ENCODE results near the gene PLAC8L1.
"Not testable (repeated sequence)": the region's sequence is repeated elsewhere in the genome, so short reads cannot be mapped to it uniquely, and the experiment has no call there.

PLAC8L1 gene

GRCh38 chr5:146105477-146105876 is at the start of gene PLAC8L1:
Gene PLAC8L1 (minus strand): TSS chr5:146105577. CDS start chr5:146104311, 1,266 bp downstream.
- in situ Hi-C loops (cut with HindIII; ENCODE audit: low sequenced_read_pairs), result no loop called here

- in situ Hi-C loops (cut with HindIII; ENCODE audit: low sequenced_read_pairs), result loop anchor here (10.0 kb wide), 1 partner anchor 83 kb away; no protein-coding TSS in a partner anchor
Observed at GRCh38 chr5:146151970-146152369, 46.6 kb upstream of the PLAC8L1 start.

- in situ Hi-C loops (cut with HindIII; ENCODE audit: low sequenced_read_pairs), result no loop called here
Observed at GRCh38 chr5:146137967-146138403, 32.6 kb upstream of the PLAC8L1 start.

- in situ Hi-C loops (cut with HindIII; ENCODE audit: low sequenced_read_pairs), result no loop called here
Observed at GRCh38 chr5:146130440-146131045, 25.2 kb upstream of the PLAC8L1 start.

- in situ Hi-C loops (cut with HindIII; ENCODE audit: low sequenced_read_pairs), result no loop called here
Observed at GRCh38 chr5:146126068-146126467, 20.7 kb upstream of the PLAC8L1 start.

- in situ Hi-C loops (cut with HindIII; ENCODE audit: low sequenced_read_pairs), result no loop called here
Observed at GRCh38 chr5:146124580-146124979, 19.2 kb upstream of the PLAC8L1 start.

GRCh38 chr5:146121451-146121850 is 16.1 kb upstream of the PLAC8L1 start:
- in situ Hi-C loops (cut with HindIII; ENCODE audit: low sequenced_read_pairs), result not testable (repeated sequence)

GRCh38 chr5:146118322-146118721 is 12.9 kb upstream of the PLAC8L1 start:
- in situ Hi-C loops (cut with HindIII; ENCODE audit: low sequenced_read_pairs), result no loop called here

- in situ Hi-C loops (cut with HindIII; ENCODE audit: low sequenced_read_pairs), result not testable (repeated sequence)
Observed at GRCh38 chr5:146117216-146117615, 11.8 kb upstream of the PLAC8L1 start.

GRCh38 chr5:146116361-146116760 is 11.0 kb upstream of the PLAC8L1 start:
- in situ Hi-C loops (cut with HindIII; ENCODE audit: low sequenced_read_pairs), result no loop called here

GRCh38 chr5:146112476-146112875 is 7.1 kb upstream of the PLAC8L1 start:
- in situ Hi-C loops (cut with HindIII; ENCODE audit: low sequenced_read_pairs), result no loop called here

GRCh38 chr5:146111409-146111808 is 6.0 kb upstream of the PLAC8L1 start:
- in situ Hi-C loops (cut with HindIII; ENCODE audit: low sequenced_read_pairs), result no loop called here

- in situ Hi-C loops (cut with HindIII; ENCODE audit: low sequenced_read_pairs), result no loop called here
Observed at GRCh38 chr5:146109379-146109778, 4.0 kb upstream of the PLAC8L1 start.

- in situ Hi-C loops (cut with HindIII; ENCODE audit: low sequenced_read_pairs), result not testable (repeated sequence)
Observed at GRCh38 chr5:146108870-146109269, 3.5 kb upstream of the PLAC8L1 start.

- in situ Hi-C loops (cut with HindIII; ENCODE audit: low sequenced_read_pairs), result no loop called here
Observed at GRCh38 chr5:146107901-146108300, 2.5 kb upstream of the PLAC8L1 start.

- in situ Hi-C loops (cut with HindIII; ENCODE audit: low sequenced_read_pairs), result no loop called here
Observed at GRCh38 chr5:146103594-146103993, 1.8 kb downstream of the PLAC8L1 start.

GRCh38 chr5:146101646-146102045 is 3.7 kb downstream of the PLAC8L1 start:
- in situ Hi-C loops (cut with HindIII; ENCODE audit: low sequenced_read_pairs), result no loop called here

- in situ Hi-C loops (cut with HindIII; ENCODE audit: low sequenced_read_pairs), result no loop called here
Observed at GRCh38 chr5:146098047-146098446, 7.3 kb downstream of the PLAC8L1 start.

- in situ Hi-C loops (cut with HindIII; ENCODE audit: low sequenced_read_pairs), result no loop called here
Observed at GRCh38 chr5:146091881-146092280, 13.5 kb downstream of the PLAC8L1 start.

GRCh38 chr5:146089287-146089686 is 16.1 kb downstream of the PLAC8L1 start:
- in situ Hi-C loops (cut with HindIII; ENCODE audit: low sequenced_read_pairs), result no loop called here

- in situ Hi-C loops (cut with HindIII; ENCODE audit: low sequenced_read_pairs), result no loop called here
Observed at GRCh38 chr5:146088098-146088497, 17.3 kb downstream of the PLAC8L1 start.

GRCh38 chr5:146084376-146084775 is 21.0 kb downstream of the PLAC8L1 start:
- in situ Hi-C loops (cut with HindIII; ENCODE audit: low sequenced_read_pairs), result no loop called here

GRCh38 chr5:146082798-146083197 is 22.6 kb downstream of the PLAC8L1 start:
- in situ Hi-C loops (cut with HindIII; ENCODE audit: low sequenced_read_pairs), result no loop called here

Measured in DLD1 (cell line).